ENCODE measurements around the gene RIF1. TPM values are rescaled to one million over a fixed set of nuclear protein-coding genes. Genes with fewer than 3 reads are reported as not detected.

RIF1 gene
- total RNA-seq, 6 donors from 2014 or later: 14.1 to 51.7 (median 29.2) TPM

DNA sequence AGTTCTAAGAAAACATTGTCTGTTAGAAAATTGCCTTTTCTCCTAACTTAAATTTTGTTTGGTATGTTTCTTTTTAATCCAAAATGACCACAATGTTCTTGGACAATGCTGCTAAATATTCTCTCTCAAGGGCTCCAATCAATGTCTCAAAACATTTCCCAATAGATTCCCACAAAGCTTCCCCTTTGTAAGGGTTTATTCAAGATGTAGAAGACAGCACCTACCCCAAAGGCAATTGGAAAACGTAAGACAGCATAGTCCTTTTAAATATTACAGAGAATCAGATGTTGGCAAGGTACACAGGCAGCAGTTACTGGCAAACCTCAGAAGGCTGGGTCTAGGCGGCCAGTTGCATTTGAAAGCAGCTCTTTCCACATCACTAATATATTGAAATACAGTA, 18.3 kb upstream of the RIF1 start:
- H3K9me3 ChIP-seq: no peaks in the 10 kb centered on the region
- ATAC-seq (ENCODE audit: low FRiP score in 2 of 2): no peak
- no peak overlapping the region for H3K4me3 ChIP-seq
- no peak overlapping the region for H3K27ac ChIP-seq
- no peaks in the 10 kb centered on the region for H3K27me3 ChIP-seq
- no peak for DNase-seq
- 69 to 85% methylated on average over 2 of the region's 2 CpGs for WGBS, 2 donors
- TF ChIP-seq POLR2AphosphoS5 (IDR thresholded peaks at IDR 0.05) (no peak), CTCF (IDR thresholded peaks at IDR 0.05) (no peak), EP300 (IDR thresholded peaks at IDR 0.05) (no peak), POLR2A (IDR thresholded peaks at IDR 0.05) (no peak)
- H3K36me3 ChIP-seq: no peaks in the 10 kb centered on the region
- H3K4me1 ChIP-seq: no peaks in the 10 kb centered on the region

GRCh38 chr2:151394509-151394908, 15.2 kb upstream of the RIF1 start:
- Histone ChIP-seq H3K27ac (no peak overlapping the region), H3K4me3 (no peak overlapping the region), H3K27me3 (no peaks in the 10 kb centered on the region), H3K36me3 (no peaks in the 10 kb centered on the region), H3K9me3 (no peaks in the 10 kb centered on the region), H3K4me1 (no peaks in the 10 kb centered on the region)
- 97% methylated on average over 3 to 4 of the region's 4 CpGs for WGBS, 2 donors
- no peak for DNase-seq
- ATAC-seq (ENCODE audit: low FRiP score in 2 of 2): no peak
- no peak for TF ChIP-seq EP300 (IDR thresholded peaks at IDR 0.05)
- TF ChIP-seq CTCF (IDR thresholded peaks at IDR 0.05): no peak
- TF ChIP-seq POLR2AphosphoS5 (IDR thresholded peaks at IDR 0.05): no peak
- no peak for TF ChIP-seq POLR2A (IDR thresholded peaks at IDR 0.05)

DNA sequence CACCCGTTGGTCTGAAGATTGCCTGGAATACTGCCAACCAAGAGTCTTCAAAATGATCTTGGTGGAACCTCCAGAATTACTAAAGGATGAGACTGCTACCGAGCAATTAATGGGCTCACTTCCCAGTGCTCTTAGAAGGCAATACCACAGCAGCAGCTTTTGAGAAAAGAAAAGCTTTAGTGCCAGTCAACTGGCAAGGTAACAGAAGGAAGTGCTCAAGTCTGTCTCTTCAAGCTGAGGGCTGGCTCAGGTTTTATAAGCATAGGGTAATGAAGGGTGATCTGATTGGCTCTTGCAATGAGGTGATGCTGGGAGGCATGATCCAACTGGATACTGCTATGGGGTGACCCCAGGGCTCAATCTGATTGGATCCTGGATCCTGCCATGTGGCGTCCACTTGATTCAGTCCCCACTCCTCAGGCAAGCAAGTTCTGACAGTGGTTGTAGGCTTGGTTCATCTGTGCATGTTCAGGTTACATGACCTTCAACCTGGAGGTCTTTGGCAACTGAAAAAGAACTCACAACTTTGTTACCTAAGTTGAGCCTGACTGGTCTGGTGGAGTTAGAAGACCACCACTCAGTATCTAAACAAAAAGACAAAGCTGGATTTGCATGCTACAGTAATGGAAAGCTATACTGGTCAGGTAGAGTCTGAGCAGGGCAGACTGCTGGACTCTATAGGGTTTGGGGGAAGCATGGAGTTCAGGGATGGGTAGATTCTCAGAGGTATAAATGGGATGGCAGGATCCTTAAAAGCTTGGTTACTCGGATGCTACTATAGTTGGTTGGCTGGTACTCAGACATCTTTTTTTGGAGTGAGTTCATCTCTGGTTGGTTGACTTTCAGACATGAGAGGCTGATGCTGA, 14.0 kb upstream of the RIF1 start:
- Histone ChIP-seq H3K4me1 (no peaks in the 10 kb centered on the region), H3K27me3 (no peaks in the 10 kb centered on the region), H3K9me3 (no peaks in the 10 kb centered on the region), H3K4me3 (no peak overlapping the region), H3K36me3 (no peaks in the 10 kb centered on the region), H3K27ac (no peak overlapping the region)
- WGBS, 2 donors: 79 to 87% methylated on average over 4 of the region's 4 CpGs
- TF ChIP-seq POLR2A (IDR thresholded peaks at IDR 0.05): no peak
- no peak for TF ChIP-seq POLR2AphosphoS5 (IDR thresholded peaks at IDR 0.05)
- no peak for TF ChIP-seq EP300 (IDR thresholded peaks at IDR 0.05)
- no peak for TF ChIP-seq CTCF (IDR thresholded peaks at IDR 0.05)
- ATAC-seq (ENCODE audit: low FRiP score in 2 of 2) (no peak), DNase-seq (no peak)

- H3K27me3 ChIP-seq: no peaks in the 10 kb centered on the region
- no peaks in the 10 kb centered on the region for H3K4me1 ChIP-seq
- DNase-seq (no peak), ATAC-seq (ENCODE audit: low FRiP score in 2 of 2) (no peak)
- no peaks in the 10 kb centered on the region for H3K36me3 ChIP-seq
- H3K9me3 ChIP-seq: no peaks in the 10 kb centered on the region
- 95 to 100% methylated on average over 1 of the region's 1 CpG for WGBS, 2 donors
- H3K4me3 ChIP-seq: no peak overlapping the region
- H3K27ac ChIP-seq: no peak overlapping the region
- no peak for TF ChIP-seq EP300 (IDR thresholded peaks at IDR 0.05)
- no peak for TF ChIP-seq POLR2AphosphoS5 (IDR thresholded peaks at IDR 0.05)
- no peak for TF ChIP-seq CTCF (IDR thresholded peaks at IDR 0.05)
- no peak for TF ChIP-seq POLR2A (IDR thresholded peaks at IDR 0.05)
Measured at GRCh38 chr2:151399981-151400380, 9.7 kb upstream of the RIF1 start.

- whole genome bisulfite sequencing, 2 donors: 95 to 97% methylated on average over 5 of the region's 5 CpGs
- Histone ChIP-seq H3K36me3 (no peaks in the 10 kb centered on the region), H3K27me3 (no peaks in the 10 kb centered on the region), H3K27ac (no peak overlapping the region), H3K4me1 (no peaks in the 10 kb centered on the region), H3K9me3 (no peaks in the 10 kb centered on the region), H3K4me3 (no peak overlapping the region)
- ATAC-seq (ENCODE audit: low FRiP score in 2 of 2) (no peak), DNase-seq (no peak)
- TF ChIP-seq CTCF (IDR thresholded peaks at IDR 0.05) (no peak), POLR2A (IDR thresholded peaks at IDR 0.05) (no peak), EP300 (IDR thresholded peaks at IDR 0.05) (no peak), POLR2AphosphoS5 (IDR thresholded peaks at IDR 0.05) (no peak)
Measured at GRCh38 chr2:151401149-151401548, 8.6 kb upstream of the RIF1 start.

All from upper lobe of left lung (tissue), 6 donors.